ENCODE results near the gene RAD51B.
"Not testable (repeated sequence)": the region's sequence is repeated elsewhere in the genome, so short reads cannot be mapped to it uniquely, and the experiment has no call there.

The RAD51B gene

DNA sequence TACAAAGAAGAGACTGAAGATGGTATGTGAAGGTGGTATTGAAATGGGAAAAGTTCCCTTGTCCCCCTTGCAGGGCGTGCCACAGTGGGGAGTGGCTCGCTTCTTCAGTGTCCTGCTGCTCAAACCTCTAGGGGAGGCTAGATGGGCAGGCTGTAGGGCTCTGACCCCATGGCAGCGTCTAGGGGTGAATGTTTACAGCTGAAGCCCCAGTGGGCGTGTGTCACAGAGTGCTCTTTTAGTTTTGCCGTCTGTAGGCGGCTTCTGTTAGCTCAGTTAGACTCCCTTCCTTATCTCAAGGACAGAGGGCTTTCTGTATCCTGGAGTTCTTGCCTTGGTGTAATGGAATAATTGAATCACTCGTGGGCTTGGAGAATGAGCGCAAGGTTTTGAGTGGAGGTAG is 266.2 kb downstream of the RAD51B start:
- DNase-seq, result no peak

DNA sequence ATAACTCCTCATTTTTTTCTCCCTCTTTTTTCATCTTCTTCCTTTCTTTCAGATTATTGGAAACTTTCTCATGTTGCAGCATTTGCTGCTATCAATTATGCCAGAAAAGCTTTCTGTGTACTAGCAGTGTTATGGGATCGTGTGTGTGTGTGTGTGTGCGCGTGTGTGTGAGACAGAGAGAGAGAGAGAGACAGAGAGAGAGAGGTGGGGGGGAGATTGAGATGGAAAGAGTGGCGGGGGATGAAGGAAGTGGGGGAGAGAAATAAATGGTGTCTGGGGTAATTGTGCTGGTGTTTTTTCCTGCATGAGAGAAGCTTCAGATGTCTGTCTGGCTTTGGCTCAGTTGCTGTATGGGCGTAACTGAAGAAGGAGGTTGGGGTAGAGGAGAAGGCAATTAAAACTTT is 268.9 kb downstream of the RAD51B start:
- DNase-seq, result no peak

DNA sequence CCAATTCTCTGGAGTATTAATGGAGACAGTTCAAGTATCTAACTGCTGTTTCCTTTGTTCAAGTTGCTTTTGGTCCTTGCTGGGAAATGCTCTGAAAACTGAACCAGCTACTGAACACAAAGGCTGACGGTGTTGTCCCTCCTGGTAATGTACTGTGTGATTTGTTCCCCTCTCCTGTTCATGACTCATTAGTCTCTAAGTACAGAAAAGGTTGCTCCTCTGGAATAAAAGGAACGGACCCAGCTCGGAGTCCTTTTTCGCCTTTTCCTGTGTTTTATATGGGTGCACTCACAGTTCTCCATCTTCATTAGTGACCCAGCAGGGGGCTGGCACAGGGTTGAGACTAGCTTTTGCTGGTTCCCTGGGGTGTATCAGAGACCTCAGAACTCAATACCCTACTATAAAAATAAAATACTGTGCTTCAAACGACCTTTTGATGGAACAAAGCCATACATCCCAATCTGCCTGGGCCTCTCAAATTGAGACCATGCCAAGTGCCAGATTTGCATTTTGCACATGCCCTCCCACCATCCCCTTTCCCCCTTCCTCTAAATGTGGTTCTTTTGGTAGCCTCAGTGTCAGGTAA is 269.7 kb downstream of the RAD51B start:
- DNase-seq, result no peak

GRCh38 chr14:68094158-68094557 is 274.6 kb downstream of the RAD51B start:
- no peak for DNase-seq

DNA sequence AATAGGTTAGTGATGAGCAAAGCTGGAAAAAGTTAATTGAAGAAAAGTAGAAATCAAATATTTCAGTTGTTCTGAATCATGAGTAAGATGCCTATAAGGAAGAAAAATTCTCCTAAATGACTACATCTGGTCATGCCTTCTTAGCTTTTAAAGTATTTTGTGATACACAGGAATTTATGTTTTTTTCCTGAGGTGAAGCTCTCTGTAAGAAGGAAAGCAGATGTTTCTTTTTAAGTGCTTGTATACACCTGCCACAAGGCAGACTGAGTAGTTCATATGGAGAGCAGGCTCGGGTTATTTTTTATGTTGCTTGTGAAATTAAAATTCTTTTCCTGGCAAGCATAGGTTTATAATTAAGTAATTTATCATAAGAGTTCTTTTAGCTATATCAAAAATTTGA is 275.2 kb downstream of the RAD51B start:
- DNase-seq, result no peak

GRCh38 chr14:68097727-68098126 is 278.1 kb downstream of the RAD51B start:
- DNase-seq, result no peak

GRCh38 chr14:68098834-68099233 is 279.3 kb downstream of the RAD51B start:
- DNase-seq, result no peak

DNA sequence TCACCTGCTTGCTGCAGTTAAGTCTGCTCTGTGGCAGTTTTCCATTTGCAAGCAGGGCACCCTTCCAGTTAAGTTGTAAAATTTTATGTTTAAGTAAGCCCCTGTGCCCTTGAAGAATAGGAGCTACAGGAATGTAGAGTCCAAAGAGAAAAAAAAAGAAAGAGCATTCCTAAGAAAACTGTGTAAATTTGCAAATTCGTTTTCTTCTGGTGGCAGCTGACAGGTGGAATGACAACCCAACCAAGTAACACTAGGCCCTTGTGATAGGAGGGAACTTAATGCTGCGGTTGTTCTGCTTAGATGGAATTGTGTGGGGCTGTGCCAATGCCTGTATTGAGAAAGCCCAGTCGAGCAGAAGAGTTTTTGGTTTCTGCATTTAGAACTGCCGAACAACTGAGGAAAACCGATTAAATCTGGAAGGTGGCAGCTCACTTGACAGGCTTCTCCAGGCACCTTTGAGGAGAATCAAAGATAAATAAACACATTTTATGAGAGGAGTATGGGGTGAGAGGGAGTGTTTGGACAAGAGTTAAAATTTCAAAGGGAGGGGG is 280.0 kb downstream of the RAD51B start:
- no peak for DNase-seq

DNA sequence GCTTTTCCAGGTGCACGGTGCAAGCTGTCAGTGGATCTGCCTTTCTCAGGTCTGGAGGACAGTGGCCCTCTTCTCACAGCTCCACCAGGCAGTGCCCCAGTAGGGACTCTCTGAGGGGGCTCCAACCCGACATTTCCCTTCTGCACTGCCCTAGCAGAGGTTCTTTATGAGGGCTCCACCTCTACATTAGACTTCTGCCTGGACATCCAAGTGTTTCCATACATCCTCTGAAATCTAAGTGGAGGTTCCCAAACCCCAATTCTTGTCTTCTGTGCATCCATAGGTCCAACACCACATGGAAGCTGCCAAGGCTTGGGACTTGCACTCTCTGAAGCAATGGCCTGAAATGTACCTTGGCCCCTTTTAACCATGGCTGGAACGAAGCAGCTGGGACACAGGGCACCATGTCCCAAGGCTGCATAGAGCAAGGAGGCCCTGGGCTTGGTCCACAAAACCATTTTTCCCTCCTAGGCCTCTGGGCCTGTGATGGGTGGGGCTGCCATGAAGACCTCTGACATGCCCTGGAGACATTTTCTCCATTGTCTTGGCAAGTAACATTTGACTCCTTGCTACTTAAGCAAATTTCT is 282.2 kb downstream of the RAD51B start:
- DNase-seq, result not testable (repeated sequence)

DNA sequence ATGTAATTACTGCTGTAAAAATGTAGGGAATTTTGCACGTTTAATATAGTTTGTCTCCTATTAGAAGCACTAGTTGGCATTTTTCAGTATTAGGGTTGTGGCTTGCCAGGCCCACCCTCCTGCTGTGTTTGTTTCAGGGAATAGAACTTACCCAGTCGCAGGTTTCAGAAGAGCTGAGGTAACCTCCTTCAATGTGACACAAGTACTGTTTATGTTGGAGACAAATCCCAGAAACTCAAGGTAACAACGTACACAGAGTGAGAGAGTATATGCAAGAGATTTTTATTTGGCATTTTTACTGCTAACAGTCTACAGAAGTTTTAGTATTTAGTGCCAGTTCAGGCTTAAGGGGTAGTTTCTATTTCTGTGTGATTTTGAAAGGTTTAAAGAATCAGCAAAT is 284.3 kb downstream of the RAD51B start:
- DNase-seq, result no peak

DNA sequence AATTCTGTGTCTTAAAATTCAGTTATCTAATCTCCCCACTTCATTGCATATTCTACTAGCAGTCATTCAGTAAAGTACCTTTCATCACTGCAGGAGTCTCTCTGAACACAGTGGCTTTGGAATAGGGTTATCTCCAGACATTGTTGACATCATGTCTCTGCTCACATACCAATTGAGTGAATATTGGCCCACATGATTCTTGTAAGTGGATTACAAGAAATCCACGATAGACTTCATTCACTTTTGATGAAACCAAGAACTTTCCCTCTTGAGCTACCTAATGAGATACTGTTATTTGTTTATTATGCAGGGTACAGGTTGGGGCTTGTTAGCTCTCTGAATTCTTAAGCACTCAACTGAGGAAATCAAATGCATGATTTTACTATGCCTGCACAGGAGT is 284.9 kb downstream of the RAD51B start:
- no peak for DNase-seq

- no peak for DNase-seq
Measured at GRCh38 chr14:68105816-68106215, 286.2 kb downstream of the RAD51B start.

GRCh38 chr14:68106456-68106855 is 286.9 kb downstream of the RAD51B start:
- DNase-seq, result no peak

GRCh38 chr14:68106905-68107304 is 287.3 kb downstream of the RAD51B start:
- no peak for DNase-seq

DNA sequence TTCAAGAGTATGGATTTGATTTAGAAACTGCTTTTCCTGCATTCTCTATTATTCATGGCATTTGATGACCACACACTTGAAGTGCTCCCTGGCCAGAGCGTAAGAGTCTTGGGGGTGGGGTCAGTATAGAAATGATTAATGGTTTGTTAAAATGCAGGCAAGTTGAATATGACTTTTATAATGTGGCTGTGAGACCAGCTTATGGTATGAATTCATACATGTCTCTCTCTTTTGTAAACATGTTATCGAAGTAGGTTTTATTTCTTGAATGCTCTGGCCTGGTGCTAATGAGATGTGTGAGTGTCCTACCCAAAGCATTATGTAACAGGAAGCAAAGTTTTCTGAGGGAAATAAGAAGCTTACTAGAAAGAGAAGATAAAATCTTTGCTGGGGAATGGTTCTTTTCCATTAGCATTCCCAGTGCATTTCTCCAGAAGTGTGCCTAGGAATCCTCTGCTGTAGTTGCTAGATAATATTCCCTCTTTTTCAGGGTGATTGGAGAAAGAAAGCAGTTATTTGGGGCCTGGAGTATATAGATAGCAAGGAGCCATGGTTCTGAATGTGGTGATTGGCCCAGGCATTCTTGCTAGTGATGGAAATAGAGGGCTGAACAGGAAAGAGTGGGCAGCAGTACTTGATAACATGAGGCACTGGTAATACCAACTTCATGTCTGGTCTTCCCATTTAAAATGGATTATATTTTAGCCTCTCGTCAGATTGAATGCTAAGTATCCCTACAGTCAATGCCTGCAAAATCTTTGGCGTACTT is 289.7 kb downstream of the RAD51B start:
- no peak for DNase-seq

GRCh38 chr14:68111097-68111852 is 291.7 kb downstream of the RAD51B start:
- no peak for DNase-seq

- no peak for DNase-seq
Measured at GRCh38 chr14:68111853-68112270, 292.3 kb downstream of the RAD51B start.

- no peak for DNase-seq
Measured at GRCh38 chr14:68112442-68112841, 292.9 kb downstream of the RAD51B start.

DNA sequence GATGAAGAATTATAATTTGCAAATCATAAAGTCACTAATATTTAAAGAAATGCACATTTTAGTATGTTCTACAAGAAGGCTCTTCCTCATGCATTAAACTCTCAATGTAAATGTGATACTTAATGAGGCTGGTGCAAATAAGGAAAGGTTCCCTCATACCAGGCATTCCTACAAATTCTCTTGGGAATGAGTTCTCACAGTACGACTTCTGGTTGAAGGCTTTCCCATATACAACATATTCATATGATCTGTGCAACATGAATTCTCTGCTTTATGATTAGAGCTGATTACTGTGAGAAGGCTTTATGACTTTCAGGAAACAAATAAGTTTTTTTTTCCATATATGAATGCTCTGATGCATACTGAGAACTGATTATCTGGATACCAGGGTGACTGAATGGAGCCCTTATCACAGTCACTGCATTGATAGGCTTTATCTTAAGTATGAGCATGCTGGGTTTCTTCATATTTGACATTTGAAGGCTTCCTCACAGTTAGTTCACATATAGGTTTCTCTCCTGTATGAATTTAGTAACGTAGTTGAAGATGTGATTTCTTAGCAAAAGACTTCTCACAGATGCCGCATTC is 293.9 kb downstream of the RAD51B start:
- no peak for DNase-seq

GRCh38 chr14:68115952-68116351 is 296.4 kb downstream of the RAD51B start:
- DNase-seq, result not testable (repeated sequence)

GRCh38 chr14:68122651-68123050 is 303.1 kb downstream of the RAD51B start:
- no peak for DNase-seq

- no peak for DNase-seq
Measured at GRCh38 chr14:68124050-68124449, 304.5 kb downstream of the RAD51B start.

Data from activated T-cell treated with anti-CD3 and anti-CD28 coated beads for 4 hours (primary cell).